ENCODE data around the gene TNIP1.

TNIP1 gene

GRCh38 chr5:151021746-151022145 is 59.1 kb downstream of the TNIP1 start:
- DNase-seq, result no peak

GRCh38 chr5:151020304-151021110 is 60.3 kb downstream of the TNIP1 start, which contains the start of gene GPX3:
Gene GPX3, plus strand, starts transcription at chr5:151020591. Its CDS starts 64 bp downstream, at chr5:151020655.
- peak; percentile 84 to 94 (median 91) for DNase-seq

- DNase-seq, result no peak
Observed at GRCh38 chr5:151019331-151019730, 61.5 kb downstream of the TNIP1 start.

GRCh38 chr5:151018846-151019245 is 62.0 kb downstream of the TNIP1 start:
- no peak for DNase-seq

GRCh38 chr5:151017897-151018296 is 62.9 kb downstream of the TNIP1 start:
- no peak for DNase-seq

GRCh38 chr5:151016700-151017099 is 64.1 kb downstream of the TNIP1 start:
- DNase-seq, result peak; percentile 88 to 95 (median 92)

GRCh38 chr5:151015974-151016587 is 64.8 kb downstream of the TNIP1 start:
- DNase-seq, result peak; percentile 31 to 63 (median 46)

GRCh38 chr5:151014680-151015343 is 66.0 kb downstream of the TNIP1 start:
- DNase-seq, result no peak

GRCh38 chr5:151012862-151013261 is 68.0 kb downstream of the TNIP1 start:
- peak in 3 of 4 experiments; percentile 49 to 76 (median 57) for DNase-seq

- no peak for DNase-seq
Observed at GRCh38 chr5:151008906-151009305, 71.9 kb downstream of the TNIP1 start.

GRCh38 chr5:151008210-151008491 is 72.7 kb downstream of the TNIP1 start:
- DNase-seq, result no peak

- DNase-seq, result peak in 2 of 4 experiments; percentile 37 to 41
Observed at GRCh38 chr5:151007430-151008209, 73.2 kb downstream of the TNIP1 start.

GRCh38 chr5:151006704-151007334 is 74.0 kb downstream of the TNIP1 start:
- DNase-seq, result peak in 3 of 4 experiments; percentile 26 to 42 (median 30)

- DNase-seq, result peak; percentile 73 to 84 (median 80)
Observed at GRCh38 chr5:151005950-151006576, 74.8 kb downstream of the TNIP1 start.

- no peak for DNase-seq
Observed at GRCh38 chr5:151005187-151005949, 75.5 kb downstream of the TNIP1 start.

- DNase-seq, result no peak
Observed at GRCh38 chr5:151004499-151004898, 76.3 kb downstream of the TNIP1 start.

- no peak for DNase-seq
Observed at GRCh38 chr5:151003503-151003860, 77.4 kb downstream of the TNIP1 start.

- DNase-seq, result no peak
Observed at GRCh38 chr5:151002681-151003502, 77.9 kb downstream of the TNIP1 start.

- peak; percentile 46 to 70 (median 66) for DNase-seq
Observed at GRCh38 chr5:151002250-151002649, 78.6 kb downstream of the TNIP1 start.

GRCh38 chr5:151001436-151001835 is 79.4 kb downstream of the TNIP1 start:
- DNase-seq, result no peak

Measured in suppressor macrophage (primary cell).